DOHH2 (cell line): ENCODE results near the gene CD59.

ENCODE experiments used
- H3F3A ChIP-seq: fragments of 200-600 bp; sonication (generic), shearing (Covaris generic); 2 replicates; pipeline ENCODE4 v1.6.0; 2016; ENCODE audit warnings: antibody characterized with exemption, mild to moderate bottlenecking; ENCODE audit not compliant: control insufficient read depth, insufficient read depth
- H3K27ac ChIP-seq: fragments of 200-600 bp; sonication (generic); 2 replicates; pipeline ENCODE4 v1.5.1; 2014; ENCODE audit warnings: low read depth, mild to moderate bottlenecking, low read length, moderate library complexity
- H3K27me3 ChIP-seq: fragments of 200-600 bp; sonication (generic); 2 replicates; pipeline ENCODE4 v1.6.1; 2014; ENCODE audit warnings: mild to moderate bottlenecking, low read length, mixed read lengths; ENCODE audit not compliant: control insufficient read depth
- H3K36me3 ChIP-seq: fragments of 200-600 bp; sonication (generic); 2 replicates; pipeline ENCODE4 v1.6.1; 2014; ENCODE audit warnings: mild to moderate bottlenecking, low read length, moderate library complexity, mixed read lengths; ENCODE audit not compliant: control insufficient read depth
- H3K4me1 ChIP-seq: fragments of 200-600 bp; sonication (generic); 2 replicates; pipeline ENCODE4 v1.6.1; 2014; ENCODE audit warnings: mild to moderate bottlenecking, low read length, mixed read lengths; ENCODE audit not compliant: control insufficient read depth
- H3K4me2 ChIP-seq: fragments of 200-600 bp; sonication (generic); 2 replicates; pipeline ENCODE4 v1.6.0; 2014; ENCODE audit warnings: mild to moderate bottlenecking, low read length, moderate library complexity
- H3K4me3 ChIP-seq: fragments of 200-600 bp; sonication (generic); 2 replicates; pipeline ENCODE4 v1.5.1; 2014; ENCODE audit warnings: mild to moderate bottlenecking, low read length, mixed read lengths
- H3K79me2 ChIP-seq: fragments of 200-600 bp; sonication (generic); 2 replicates; pipeline ENCODE4 v1.6.1; 2014; ENCODE audit warnings: mild to moderate bottlenecking, low read length, mixed read lengths; ENCODE audit not compliant: control insufficient read depth
- H3K9me2 ChIP-seq: fragments of 200-600 bp; sonication (generic); replicated peaks from 2 replicates; pipeline ENCODE4 v1.6.1; 2014; ENCODE audit warnings: mild to moderate bottlenecking, low read length, mixed read lengths; ENCODE audit not compliant: control insufficient read depth
- H3K9me3 ChIP-seq: fragments of 200-600 bp; sonication (generic); 2 replicates; pipeline ENCODE4 v1.6.1; 2014; ENCODE audit warnings: antibody characterized with exemption, low read length, mixed read lengths; ENCODE audit not compliant: control insufficient read depth, insufficient read depth
- H4K20me1 ChIP-seq: fragments of 200-600 bp; sonication (generic); 2 replicates; pipeline ENCODE4 v1.6.0; 2014; ENCODE audit warnings: low read depth, mild to moderate bottlenecking, antibody characterized with exemption, low read length, moderate library complexity; ENCODE audit not compliant: control insufficient read depth, insufficient read depth
- CTCF ChIP-seq: fragments of 200-600 bp; sonication (generic); IDR thresholded peaks from one replicate; pipeline ENCODE4 v1.5.1; 2014; ENCODE audit warnings: antibody characterized with exemption, mild to moderate bottlenecking, low read depth, low read length; ENCODE audit not compliant: poor library complexity, severe bottlenecking
- EZH2phosphoT487 ChIP-seq: fragments of 200-600 bp; sonication (generic); IDR thresholded peaks from 2 replicates; pipeline ENCODE4 v1.6.1; 2017; ENCODE audit warnings: borderline replicate concordance, mild to moderate bottlenecking, antibody characterized with exemption, low read length, moderate library complexity, mixed read lengths

Gene CD59

GRCh38 chr11:33670250-33671011 lies 65.8 kb downstream of the CD59 start:
- no peak overlapping the region for H3K4me2 ChIP-seq
- H3K9me2 ChIP-seq: no peaks in the 10 kb centered on the region
- no peaks in the 10 kb centered on the region for H3K9me3 ChIP-seq
- no peaks in the 10 kb centered on the region for H4K20me1 ChIP-seq
- H3K79me2 ChIP-seq: no peaks in the 10 kb centered on the region
- no peak overlapping the region for H3K27ac ChIP-seq
- H3K4me3 ChIP-seq: no peak overlapping the region
- no peak for TF ChIP-seq CTCF
- no peak for TF ChIP-seq EZH2phosphoT487
- peaks cover 17% of the 10 kb centered on the region for H3K36me3 ChIP-seq
- no peaks in the 10 kb centered on the region for H3F3A ChIP-seq
- H3K27me3 ChIP-seq: no peaks in the 10 kb centered on the region
- H3K4me1 ChIP-seq: no peaks in the 10 kb centered on the region

GRCh38 chr11:33669598-33670249 lies 66.5 kb downstream of the CD59 start:
- H3K4me2 ChIP-seq: no peak overlapping the region
- no peak overlapping the region for H3K27ac ChIP-seq
- H3K4me1 ChIP-seq: no peaks in the 10 kb centered on the region
- peaks cover 17% of the 10 kb centered on the region for H3K36me3 ChIP-seq
- H3K9me3 ChIP-seq: no peaks in the 10 kb centered on the region
- H3K27me3 ChIP-seq: no peaks in the 10 kb centered on the region
- no peaks in the 10 kb centered on the region for H3F3A ChIP-seq
- H4K20me1 ChIP-seq: no peaks in the 10 kb centered on the region
- H3K9me2 ChIP-seq: no peaks in the 10 kb centered on the region
- no peaks in the 10 kb centered on the region for H3K79me2 ChIP-seq
- H3K4me3 ChIP-seq: no peak overlapping the region
- TF ChIP-seq EZH2phosphoT487 (no peak), CTCF (no peak)

GRCh38 chr11:33668951-33669596 lies 67.1 kb downstream of the CD59 start:
- no peak overlapping the region for H3K27ac ChIP-seq
- H3K4me2 ChIP-seq: no peak overlapping the region
- no peaks in the 10 kb centered on the region for H3K79me2 ChIP-seq
- H3F3A ChIP-seq: no peaks in the 10 kb centered on the region
- H3K27me3 ChIP-seq: no peaks in the 10 kb centered on the region
- no peaks in the 10 kb centered on the region for H3K9me2 ChIP-seq
- H3K4me3 ChIP-seq: no peak overlapping the region
- no peak for TF ChIP-seq EZH2phosphoT487
- no peak for TF ChIP-seq CTCF
- no peaks in the 10 kb centered on the region for H4K20me1 ChIP-seq
- peaks cover 17% of the 10 kb centered on the region for H3K36me3 ChIP-seq
- no peaks in the 10 kb centered on the region for H3K4me1 ChIP-seq
- H3K9me3 ChIP-seq: no peaks in the 10 kb centered on the region
